Measurements from ENCODE around the gene UTP4.

Gene UTP4

GRCh38 chr16:69105501-69106361 is 26.7 kb upstream of the UTP4 start, which contains the start of gene HAS3:
TSS of gene HAS3 (plus strand) at chr16:69105653. CDS start at chr16:69109396, 3,743 bp downstream.
- H3K4me1 Mint-ChIP-seq (ENCODE audit: low read depth in 2 of 2), result peaks cover 6 to 17% of the 10 kb centered on the region in 2 donors
- peak; percentile 74 for ATAC-seq (replicated peaks)
- peaks cover 54 to 89% of the 10 kb centered on the region in 2 donors for H3K27me3 Mint-ChIP-seq
- H3K36me3 Mint-ChIP-seq (ENCODE audit: insufficient read depth), result peaks cover 14% of the 10 kb centered on the region
- peak within 1 kb of the TSS in 1 of 2 donors; percentile 76 for H3K27ac Mint-ChIP-seq
- peak within 1 kb of the TSS; percentile 87 to 88 for H3K4me3 Mint-ChIP-seq
- no peak for DNase-seq
- H3K9me3 Mint-ChIP-seq, result no peaks in the 10 kb centered on the region

GRCh38 chr16:69106491-69107315 is 25.7 kb upstream of the UTP4 start:
- H3K4me1 Mint-ChIP-seq (ENCODE audit: low read depth in 2 of 2), result peaks cover 6 to 17% of the 10 kb centered on the region in 2 donors
- no peaks in the 10 kb centered on the region for H3K9me3 Mint-ChIP-seq
- peaks cover 44 to 79% of the 10 kb centered on the region in 2 donors for H3K27me3 Mint-ChIP-seq
- H3K36me3 Mint-ChIP-seq (ENCODE audit: insufficient read depth), result peaks cover 14% of the 10 kb centered on the region
- DNase-seq, result no peak
- H3K27ac Mint-ChIP-seq, result no peak overlapping the region
- no peak for ATAC-seq (replicated peaks)
- H3K4me3 Mint-ChIP-seq, result peak overlapping the region; percentile 62 to 68

GRCh38 chr16:69107316-69107962 is 25.0 kb upstream of the UTP4 start:
- Mint-ChIP-seq H3K36me3 (ENCODE audit: insufficient read depth) (peaks cover 14% of the 10 kb centered on the region), H3K9me3 (no peaks in the 10 kb centered on the region), H3K27me3 (peaks cover 37 to 71% of the 10 kb centered on the region in 2 donors), H3K4me3 (peak overlapping the region; percentile 62 to 68), H3K27ac (no peak overlapping the region), H3K4me1 (ENCODE audit: low read depth in 2 of 2) (peaks cover 6 to 17% of the 10 kb centered on the region in 2 donors)
- no peak for DNase-seq
- no peak for ATAC-seq (replicated peaks)

GRCh38 chr16:69108064-69108904 is 24.2 kb upstream of the UTP4 start:
- H3K36me3 Mint-ChIP-seq (ENCODE audit: insufficient read depth), result peaks cover 12% of the 10 kb centered on the region
- H3K4me3 Mint-ChIP-seq, result peak overlapping the region in 1 of 2 donors; percentile 21
- peaks cover 6 to 17% of the 10 kb centered on the region in 2 donors for H3K4me1 Mint-ChIP-seq (ENCODE audit: low read depth in 2 of 2)
- peaks cover 28 to 63% of the 10 kb centered on the region in 2 donors for H3K27me3 Mint-ChIP-seq
- DNase-seq, result no peak
- no peak overlapping the region for H3K27ac Mint-ChIP-seq
- H3K9me3 Mint-ChIP-seq, result no peaks in the 10 kb centered on the region
- ATAC-seq (replicated peaks), result no peak

- Mint-ChIP-seq H3K4me1 (ENCODE audit: low read depth in 2 of 2) (peaks cover 6 to 17% of the 10 kb centered on the region in 2 donors), H3K36me3 (ENCODE audit: insufficient read depth) (peaks cover 11% of the 10 kb centered on the region), H3K4me3 (no peak overlapping the region), H3K9me3 (no peaks in the 10 kb centered on the region), H3K27me3 (peaks cover 28 to 57% of the 10 kb centered on the region in 2 donors), H3K27ac (no peak overlapping the region)
- ATAC-seq (replicated peaks) (no peak), DNase-seq (no peak)
Observed at GRCh38 chr16:69108905-69109252, 23.6 kb upstream of the UTP4 start.

GRCh38 chr16:69109486-69110270 is 22.8 kb upstream of the UTP4 start:
- Mint-ChIP-seq H3K27me3 (peaks cover 25 to 49% of the 10 kb centered on the region in 2 donors), H3K4me1 (ENCODE audit: low read depth in 2 of 2) (peaks cover 6 to 17% of the 10 kb centered on the region in 2 donors), H3K4me3 (peak overlapping the region in 1 of 2 donors; percentile 15), H3K27ac (no peak overlapping the region), H3K36me3 (ENCODE audit: insufficient read depth) (peaks cover 9% of the 10 kb centered on the region), H3K9me3 (no peaks in the 10 kb centered on the region)
- ATAC-seq (replicated peaks) (no peak), DNase-seq (no peak)

- Mint-ChIP-seq H3K4me1 (ENCODE audit: low read depth in 2 of 2) (peaks cover 3 to 14% of the 10 kb centered on the region in 2 donors), H3K9me3 (no peaks in the 10 kb centered on the region), H3K27me3 (peaks cover 18 to 42% of the 10 kb centered on the region in 2 donors), H3K27ac (no peak overlapping the region), H3K4me3 (no peak overlapping the region), H3K36me3 (ENCODE audit: insufficient read depth) (peaks cover 8% of the 10 kb centered on the region)
- no peak for DNase-seq
- ATAC-seq (replicated peaks), result no peak
Observed at GRCh38 chr16:69110406-69110805, 22.0 kb upstream of the UTP4 start.

GRCh38 chr16:69111216-69111875 is 21.1 kb upstream of the UTP4 start:
- Mint-ChIP-seq H3K27ac (no peak overlapping the region), H3K4me1 (ENCODE audit: low read depth in 2 of 2) (peaks cover 0 to 9% of the 10 kb centered on the region in 2 donors), H3K4me3 (no peak overlapping the region), H3K9me3 (no peaks in the 10 kb centered on the region), H3K36me3 (ENCODE audit: insufficient read depth) (peaks cover 5% of the 10 kb centered on the region), H3K27me3 (peaks cover 14 to 36% of the 10 kb centered on the region in 2 donors)
- DNase-seq (no peak), ATAC-seq (replicated peaks) (no peak)

- H3K4me3 Mint-ChIP-seq, result no peak overlapping the region
- DNase-seq (no peak), ATAC-seq (replicated peaks) (no peak)
- H3K36me3 Mint-ChIP-seq (ENCODE audit: insufficient read depth), result peaks cover 5% of the 10 kb centered on the region
- H3K27ac Mint-ChIP-seq, result no peak overlapping the region
- peaks cover 11 to 31% of the 10 kb centered on the region in 2 donors for H3K27me3 Mint-ChIP-seq
- H3K9me3 Mint-ChIP-seq, result no peaks in the 10 kb centered on the region
- H3K4me1 Mint-ChIP-seq (ENCODE audit: low read depth in 2 of 2), result peaks cover 0 to 7% of the 10 kb centered on the region in 2 donors
Observed at GRCh38 chr16:69111876-69112230, 20.6 kb upstream of the UTP4 start.

GRCh38 chr16:69112285-69113129 is 19.9 kb upstream of the UTP4 start:
- H3K36me3 Mint-ChIP-seq (ENCODE audit: insufficient read depth), result peaks cover 8% of the 10 kb centered on the region
- DNase-seq (peak; percentile 23 to 36 (median 35)), ATAC-seq (replicated peaks) (peak; percentile 59)
- H3K4me3 Mint-ChIP-seq, result no peak overlapping the region
- no peak overlapping the region for H3K27ac Mint-ChIP-seq
- H3K9me3 Mint-ChIP-seq, result no peaks in the 10 kb centered on the region
- H3K4me1 Mint-ChIP-seq (ENCODE audit: low read depth in 2 of 2), result peaks cover 0 to 4% of the 10 kb centered on the region in 2 donors
- H3K27me3 Mint-ChIP-seq, result peaks cover 6 to 25% of the 10 kb centered on the region in 2 donors

GRCh38 chr16:69113216-69113615 is 19.2 kb upstream of the UTP4 start:
- Mint-ChIP-seq H3K9me3 (no peaks in the 10 kb centered on the region), H3K36me3 (ENCODE audit: insufficient read depth) (peaks cover 11% of the 10 kb centered on the region), H3K4me1 (ENCODE audit: low read depth in 2 of 2) (peaks cover under 1 to 4% of the 10 kb centered on the region in 2 donors), H3K27ac (no peak overlapping the region), H3K4me3 (no peak overlapping the region), H3K27me3 (peaks cover 2 to 18% of the 10 kb centered on the region in 2 donors)
- ATAC-seq (replicated peaks) (no peak), DNase-seq (no peak)

Data from effector memory CD8-positive, alpha-beta T cell (primary cell).